ENCODE data around the gene ST6GALNAC6.

The ST6GALNAC6 gene

GRCh38 chr9:127931092-127931881, 31.9 kb upstream of the ST6GALNAC6 start:
- DNase-seq (ENCODE audit: low read depth), result peak; percentile 80

GRCh38 chr9:127930231-127931091, 31.1 kb upstream of the ST6GALNAC6 start, which contains the start of gene PIP5KL1:
Gene PIP5KL1 (minus strand): TSS chr9:127930777. CDS start chr9:127930752, 25 bp downstream.
- DNase-seq (ENCODE audit: low read depth), result peak; percentile 87

GRCh38 chr9:127929625-127929979, 30.2 kb upstream of the ST6GALNAC6 start:
- DNase-seq (ENCODE audit: low read depth), result no peak

- DNase-seq (ENCODE audit: low read depth), result no peak
Measured at GRCh38 chr9:127928676-127929624, 29.5 kb upstream of the ST6GALNAC6 start.

GRCh38 chr9:127927988-127928675, 28.7 kb upstream of the ST6GALNAC6 start:
- no peak for DNase-seq (ENCODE audit: low read depth)

- DNase-seq (ENCODE audit: low read depth), result no peak
Measured at GRCh38 chr9:127927201-127927987, 28.0 kb upstream of the ST6GALNAC6 start.

GRCh38 chr9:127926906-127927200, 27.4 kb upstream of the ST6GALNAC6 start:
- DNase-seq (ENCODE audit: low read depth), result no peak

GRCh38 chr9:127925959-127926905, 26.8 kb upstream of the ST6GALNAC6 start:
- DNase-seq (ENCODE audit: low read depth), result no peak

GRCh38 chr9:127924736-127925444, 25.5 kb upstream of the ST6GALNAC6 start:
- DNase-seq (ENCODE audit: low read depth), result no peak

- peak; percentile 95 for DNase-seq (ENCODE audit: low read depth)
Measured at GRCh38 chr9:127923771-127924170, 24.4 kb upstream of the ST6GALNAC6 start.

- DNase-seq (ENCODE audit: low read depth), result no peak
Measured at GRCh38 chr9:127923046-127923445, 23.6 kb upstream of the ST6GALNAC6 start.

GRCh38 chr9:127921557-127922120, 22.2 kb upstream of the ST6GALNAC6 start:
- DNase-seq (ENCODE audit: low read depth), result peak; percentile 34

GRCh38 chr9:127920794-127921193, 21.4 kb upstream of the ST6GALNAC6 start:
- DNase-seq (ENCODE audit: low read depth), result no peak

GRCh38 chr9:127919253-127919815, 19.9 kb upstream of the ST6GALNAC6 start:
- DNase-seq (ENCODE audit: low read depth), result peak; percentile 99

- peak; percentile 30 for DNase-seq (ENCODE audit: low read depth)
Measured at GRCh38 chr9:127918183-127919107, 19.0 kb upstream of the ST6GALNAC6 start.

- no peak for DNase-seq (ENCODE audit: low read depth)
Measured at GRCh38 chr9:127917603-127918002, 18.2 kb upstream of the ST6GALNAC6 start.
